ENCODE measurements around the gene KIF12.
"Not testable (repeated sequence)": the region's sequence is repeated elsewhere in the genome, so short reads cannot be mapped to it uniquely, and the experiment has no call there.

KIF12 gene

DNA sequence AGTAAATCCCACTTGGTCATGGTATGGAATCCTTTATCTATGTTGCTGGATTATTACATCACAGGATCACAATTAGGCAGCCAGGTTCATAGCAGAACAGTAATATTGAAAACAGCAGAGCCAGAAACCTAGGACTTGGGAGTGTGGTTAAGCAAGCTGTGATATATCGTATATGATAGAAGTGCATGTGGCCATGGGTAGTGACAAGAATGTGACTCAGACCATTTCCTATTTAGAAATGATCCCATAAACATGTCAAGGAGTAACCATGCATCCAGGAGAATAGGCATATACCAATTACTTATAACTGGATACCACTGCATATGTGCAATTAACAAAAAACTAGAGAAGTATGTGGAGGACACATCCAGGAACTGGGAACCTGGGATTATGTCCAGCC, 52.2 kb downstream of the KIF12 start:
- no peaks in the 10 kb centered on the region for H3K36me3 ChIP-seq (ENCODE audit: control insufficient read depth, low read length)
- H3K9me3 ChIP-seq (ENCODE audit: control insufficient read depth, insufficient read depth, low read length): no peaks in the 10 kb centered on the region
- H3F3A ChIP-seq (ENCODE audit: control insufficient read depth, insufficient read depth): no peaks in the 10 kb centered on the region
- H3K27me3 ChIP-seq (ENCODE audit: control insufficient read depth, low read length): no peaks in the 10 kb centered on the region
- TF ChIP-seq CTCF (IDR thresholded peaks at IDR 0.05; ENCODE audit: low read depth, low read length, poor library complexity, severe bottlenecking): no peak
- TF ChIP-seq EZH2phosphoT487 (IDR thresholded peaks at IDR 0.05; ENCODE audit: borderline replicate concordance, low read length): no peak
- H3K27ac ChIP-seq (ENCODE audit: low read depth, low read length): no peak overlapping the region
- no peaks in the 10 kb centered on the region for H3K4me1 ChIP-seq (ENCODE audit: control insufficient read depth, low read length)
- H4K20me1 ChIP-seq (ENCODE audit: control insufficient read depth, insufficient read depth, low read depth, low read length): no peaks in the 10 kb centered on the region
- no peaks in the 10 kb centered on the region for H3K79me2 ChIP-seq (ENCODE audit: control insufficient read depth, low read length)
- H3K4me2 ChIP-seq (ENCODE audit: low read length): no peak overlapping the region
- no peak overlapping the region for H3K4me3 ChIP-seq (ENCODE audit: low read length)
- no peaks in the 10 kb centered on the region for H3K9me2 ChIP-seq (replicated peaks; ENCODE audit: control insufficient read depth, low read length)

GRCh38 chr9:114046237-114046755, 52.8 kb downstream of the KIF12 start:
- no peak overlapping the region for H3K4me2 ChIP-seq (ENCODE audit: low read length)
- H3K36me3 ChIP-seq (ENCODE audit: control insufficient read depth, low read length): no peaks in the 10 kb centered on the region
- H3K27me3 ChIP-seq (ENCODE audit: control insufficient read depth, low read length): no peaks in the 10 kb centered on the region
- H3K27ac ChIP-seq (ENCODE audit: low read depth, low read length): no peak overlapping the region
- H3K79me2 ChIP-seq (ENCODE audit: control insufficient read depth, low read length): no peaks in the 10 kb centered on the region
- no peak for TF ChIP-seq EZH2phosphoT487 (IDR thresholded peaks at IDR 0.05; ENCODE audit: borderline replicate concordance, low read length)
- TF ChIP-seq CTCF (IDR thresholded peaks at IDR 0.05; ENCODE audit: low read depth, low read length, poor library complexity, severe bottlenecking): no peak
- no peaks in the 10 kb centered on the region for H3K9me2 ChIP-seq (replicated peaks; ENCODE audit: control insufficient read depth, low read length)
- no peaks in the 10 kb centered on the region for H4K20me1 ChIP-seq (ENCODE audit: control insufficient read depth, insufficient read depth, low read depth, low read length)
- no peaks in the 10 kb centered on the region for H3K9me3 ChIP-seq (ENCODE audit: control insufficient read depth, insufficient read depth, low read length)
- H3K4me1 ChIP-seq (ENCODE audit: control insufficient read depth, low read length): no peaks in the 10 kb centered on the region
- H3F3A ChIP-seq (ENCODE audit: control insufficient read depth, insufficient read depth): no peaks in the 10 kb centered on the region
- no peak overlapping the region for H3K4me3 ChIP-seq (ENCODE audit: low read length)

GRCh38 chr9:114043660-114044059, 55.4 kb downstream of the KIF12 start:
- H3K4me3 ChIP-seq (ENCODE audit: low read length); H3K27me3 ChIP-seq (ENCODE audit: control insufficient read depth, low read length); H3K9me3 ChIP-seq (ENCODE audit: control insufficient read depth, insufficient read depth, low read length); H3F3A ChIP-seq (ENCODE audit: control insufficient read depth, insufficient read depth); H3K4me2 ChIP-seq (ENCODE audit: low read length); H3K27ac ChIP-seq (ENCODE audit: low read depth, low read length); H3K79me2 ChIP-seq (ENCODE audit: control insufficient read depth, low read length); H3K36me3 ChIP-seq (ENCODE audit: control insufficient read depth, low read length); H4K20me1 ChIP-seq (ENCODE audit: control insufficient read depth, insufficient read depth, low read depth, low read length); H3K9me2 ChIP-seq (replicated peaks; ENCODE audit: control insufficient read depth, low read length); H3K4me1 ChIP-seq (ENCODE audit: control insufficient read depth, low read length): not testable (repeated sequence)
